H1 (cell line): ENCODE measurements around the gene COMMD1. TPM values are rescaled to one million over a fixed set of nuclear protein-coding genes. Genes with fewer than 3 reads are reported as not detected.

Experiments used
- CHD7 ChIP-seq: fragments of 300-600 bp; sonication (generic); IDR thresholded peaks from 2 replicates; pipeline ENCODE4 v1.7.1; 2012; ENCODE audit warnings: low read length, moderate library complexity, mild to moderate bottlenecking, inconsistent platforms; ENCODE audit not compliant: insufficient replicate concordance
- polyA plus RNA-seq, 7 experiments: library from polyadenylated mRNA; depleted of rRNA in 3 of 7; stranded (reverse) in 5 of 7; unstranded in 2 of 7; fragments of >200 nt in 5 of 7; fragments of 200-250 nt in 2 of 7; gene quantifications; 1 replicate in 5 of 7; 2 replicates in 1 of 7; 4 replicates in 1 of 7; pipeline versions ENCODE4 v1.2.1 to v1.2.3, GENCODE V29; 2011 to 2013; ENCODE audit warnings: missing spikeins in 2 of 7, mixed read lengths in 2 of 7
- total RNA-seq: library from RNA; stranded (reverse); fragmentation: NEBNext Ultra II Directional; extraction: Animal tissue kit (Norgen Biotek cat#: 25700); gene quantifications from 2 replicates; pipeline ENCODE4 v1.2.1, GENCODE V29; 2021

The COMMD1 gene
- total and polyA plus RNA-seq, 2 of the 8 experiments (the other 6 are each of a cell fraction or from before 2014, with no cell fraction given) = 23.5 to 28.3 TPM

DNA sequence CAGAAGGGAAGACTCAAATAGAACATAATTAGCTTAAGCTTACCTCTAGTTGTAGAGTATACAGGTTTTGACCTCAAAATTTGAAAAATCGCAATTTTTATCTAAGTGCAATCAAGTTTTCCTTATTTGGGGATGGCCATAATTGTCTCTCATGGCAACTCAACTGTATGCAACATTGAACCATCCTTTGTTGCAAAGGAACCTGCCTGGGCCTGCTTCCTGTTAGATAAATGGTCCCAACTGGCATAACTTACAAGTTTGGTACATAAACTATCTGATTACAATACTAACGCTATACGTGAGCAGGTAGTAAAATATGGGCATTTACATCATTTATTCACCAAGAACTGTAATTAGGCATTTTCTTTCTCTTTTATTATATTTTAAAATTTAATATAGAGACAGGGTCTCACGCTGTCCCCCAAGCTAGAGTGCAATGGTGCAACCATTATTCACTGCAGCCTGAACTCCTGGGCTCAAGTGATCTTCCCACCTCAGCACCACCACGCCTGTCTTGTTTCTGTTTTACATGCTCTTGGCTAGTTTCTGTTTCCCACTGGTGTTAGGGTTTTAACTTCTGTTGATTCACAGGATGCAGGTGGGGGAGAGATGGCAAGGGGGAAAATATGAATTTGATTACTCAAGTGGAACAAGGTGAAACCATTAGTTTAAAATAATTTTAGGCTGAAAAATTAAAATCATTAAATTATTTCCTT is 235.1 kb downstream of the COMMD1 start (continued):
- TF ChIP-seq CHD7 = no peak
- TF ChIP-seq, all 59 proteins: peak for 0
